HG03039 (cell line): ENCODE measurements around the gene LRRC26.
"Not testable (repeated sequence)": the region's sequence is repeated elsewhere in the genome, so short reads cannot be mapped to it uniquely, and the experiment has no call there.

Source experiments
- ATAC-seq: cut with Tn5 transposase; IDR thresholded peaks from one replicate; pipeline ENCODE4 v1.9.1; 2021; ENCODE audit warnings: mild to moderate bottlenecking, moderate library complexity; ENCODE audit not compliant: unreplicated experiment

LRRC26 gene

GRCh38 chr9:137121927-137122795 is 47.7 kb downstream of the LRRC26 start:
- not testable (repeated sequence) for ATAC-seq
